GM19455 (cell line): ENCODE data around the gene STK25.
"Not testable (repeated sequence)": the region's sequence is repeated elsewhere in the genome, so short reads cannot be mapped to it uniquely, and the experiment has no call there.

Source experiments
- ATAC-seq: cut with Tn5 transposase; IDR thresholded peaks from one replicate; pipeline ENCODE4 v1.9.1; 2021; ENCODE audit not compliant: unreplicated experiment

The STK25 gene

DNA sequence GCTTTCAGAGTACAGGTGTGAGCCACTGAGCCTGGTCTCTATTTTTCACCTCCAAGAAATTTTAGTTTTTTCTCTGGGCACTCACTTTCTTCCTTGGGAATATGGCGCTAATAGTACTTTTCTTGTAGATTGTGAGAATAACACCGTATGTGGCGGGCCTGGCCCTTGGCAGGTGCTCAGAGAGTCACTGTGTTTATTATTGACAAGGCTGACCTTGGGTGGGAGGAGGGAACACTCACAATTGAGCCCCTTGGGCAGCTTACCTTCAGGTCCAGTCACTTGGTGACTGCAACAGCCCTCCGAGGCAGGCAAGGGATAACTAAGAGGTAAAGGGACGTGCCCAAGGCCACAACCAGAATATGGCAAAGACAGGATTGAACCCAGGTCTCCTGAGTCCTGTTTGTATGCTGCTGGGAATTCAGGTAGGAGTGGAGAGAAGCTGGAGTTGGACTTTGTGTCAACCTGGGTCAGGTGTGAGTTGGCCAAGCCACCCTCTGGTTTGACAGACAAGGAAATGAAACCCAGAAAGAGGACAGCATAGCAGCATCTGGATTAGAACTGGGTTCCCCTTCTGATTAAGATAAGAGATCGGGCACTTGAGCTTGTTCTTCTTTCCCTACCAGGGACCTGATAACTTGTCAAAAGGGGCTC, 2.8 kb upstream of the STK25 start:
- no peak for ATAC-seq

DNA sequence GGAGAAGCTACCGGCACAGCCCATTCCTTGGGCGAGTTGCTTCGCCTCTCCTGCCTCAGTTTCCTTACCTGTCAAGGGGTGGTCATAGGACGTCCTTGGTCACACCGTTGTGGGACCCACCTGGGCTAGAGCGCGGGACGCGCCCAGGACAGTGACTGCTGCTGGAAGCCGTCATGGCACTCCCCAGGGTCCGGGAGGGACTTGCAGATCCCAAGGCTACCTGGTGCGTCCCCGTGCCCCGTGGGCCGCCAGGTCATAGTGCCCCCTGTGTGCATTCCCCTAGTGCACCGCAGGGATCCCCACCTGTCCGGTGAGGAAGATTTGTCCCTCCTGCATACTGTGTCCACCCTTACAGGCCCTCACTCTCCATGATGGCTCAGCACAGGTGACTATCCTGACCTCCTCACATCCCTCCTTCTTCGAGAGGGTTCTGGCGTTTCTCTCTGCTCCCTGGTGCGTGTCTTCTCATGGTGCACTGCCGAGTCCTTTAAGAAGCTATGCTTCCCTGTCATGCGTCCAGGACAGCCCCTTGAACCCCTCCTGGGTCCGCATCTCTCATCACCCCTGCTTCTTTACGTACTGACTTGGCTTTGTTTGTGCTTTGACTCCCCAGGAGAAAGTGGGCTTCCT, 886 bp upstream of the STK25 start:
- no peak for ATAC-seq

GRCh38 chr2:241507430-241508239, 749 bp downstream of the STK25 start:
- ATAC-seq, result peak; percentile 29

DNA sequence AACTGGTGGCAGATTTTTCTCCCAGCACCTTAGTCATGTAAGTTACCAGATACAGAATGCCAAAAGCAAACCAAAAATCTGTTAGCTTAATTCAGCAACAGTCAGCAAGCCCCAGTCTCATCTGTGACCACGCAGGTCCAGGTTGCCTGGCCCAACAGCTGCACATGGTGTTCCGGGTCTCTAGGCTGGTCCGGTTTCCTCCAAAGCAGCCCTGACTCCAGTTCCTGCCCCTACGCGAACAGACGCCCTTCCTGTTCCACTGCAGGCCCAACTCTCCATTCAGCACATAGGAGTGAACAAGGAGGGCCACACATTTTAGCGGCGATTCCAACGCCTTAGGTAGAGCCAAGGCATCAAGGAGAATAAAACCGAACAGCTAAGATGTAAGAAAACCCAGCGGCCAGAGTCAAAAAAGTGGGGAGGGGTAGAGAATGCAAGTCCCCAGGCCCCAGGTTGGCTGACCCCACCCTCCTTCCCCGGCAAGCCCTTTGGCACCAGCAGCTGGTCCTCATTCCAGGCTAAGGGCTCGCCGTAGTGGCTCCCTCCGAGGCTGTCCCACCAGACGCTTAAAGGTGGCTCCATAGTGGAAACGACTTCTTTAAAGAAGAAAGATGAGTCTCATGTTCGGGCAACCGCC, 1.5 kb downstream of the STK25 start:
- no peak for ATAC-seq

GRCh38 chr2:241506317-241506716, 2.1 kb downstream of the STK25 start:
- not testable (repeated sequence) for ATAC-seq

DNA sequence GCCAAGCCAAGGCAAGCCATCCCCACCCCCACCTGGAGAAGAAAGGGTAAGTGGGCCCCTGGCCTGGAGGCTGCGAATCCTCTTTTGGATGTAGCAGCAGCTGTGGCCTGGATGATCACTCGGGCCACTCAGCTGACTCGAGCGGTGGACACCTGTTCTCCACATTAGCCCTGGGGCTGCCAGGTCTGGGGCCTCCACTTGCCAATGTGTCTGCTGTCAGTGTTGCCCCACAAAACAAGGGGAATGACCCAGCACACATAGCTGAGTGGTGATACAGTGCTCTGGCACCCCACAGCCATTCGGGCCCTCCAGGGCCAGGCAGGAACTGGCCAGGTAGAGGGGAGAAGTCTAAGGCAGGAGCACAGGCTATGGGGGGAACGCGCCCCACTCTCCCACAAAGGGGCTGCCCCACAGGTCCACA, 2.6 kb downstream of the STK25 start:
- ATAC-seq, result no peak

DNA sequence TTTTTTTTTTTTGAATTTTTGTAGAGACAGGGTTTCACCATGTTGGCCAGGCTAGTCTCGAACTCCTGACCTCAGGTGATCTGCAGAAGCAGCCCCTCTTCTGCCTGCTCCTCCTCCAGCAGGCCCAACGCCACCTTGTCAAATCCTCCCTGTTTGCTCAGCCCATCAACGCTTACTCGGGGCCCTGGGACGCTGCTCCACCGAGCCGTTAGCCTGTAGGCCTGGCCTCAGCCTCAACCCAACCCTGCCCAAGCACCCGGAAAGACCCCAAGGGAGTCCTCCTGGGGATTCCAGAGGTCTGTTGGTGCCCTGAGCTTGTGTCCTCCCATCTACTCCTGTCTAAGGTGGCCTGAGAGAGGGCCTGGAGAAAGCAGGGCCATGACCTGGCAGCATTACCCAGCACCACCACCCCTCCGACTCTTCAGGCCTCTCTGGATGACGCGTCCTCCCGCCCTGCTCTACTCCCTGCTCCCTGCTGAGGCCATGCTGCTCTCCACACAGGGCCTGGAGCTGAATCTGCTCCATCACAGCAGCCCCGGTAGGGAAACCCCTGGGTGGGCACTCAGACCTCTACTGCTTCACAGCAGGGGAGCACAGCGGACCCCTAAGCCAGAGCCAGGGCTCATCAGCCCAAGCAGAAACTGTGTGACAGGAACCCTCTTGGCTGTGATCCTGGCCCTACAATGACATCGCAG, 3.2 kb downstream of the STK25 start:
- no peak for ATAC-seq

DNA sequence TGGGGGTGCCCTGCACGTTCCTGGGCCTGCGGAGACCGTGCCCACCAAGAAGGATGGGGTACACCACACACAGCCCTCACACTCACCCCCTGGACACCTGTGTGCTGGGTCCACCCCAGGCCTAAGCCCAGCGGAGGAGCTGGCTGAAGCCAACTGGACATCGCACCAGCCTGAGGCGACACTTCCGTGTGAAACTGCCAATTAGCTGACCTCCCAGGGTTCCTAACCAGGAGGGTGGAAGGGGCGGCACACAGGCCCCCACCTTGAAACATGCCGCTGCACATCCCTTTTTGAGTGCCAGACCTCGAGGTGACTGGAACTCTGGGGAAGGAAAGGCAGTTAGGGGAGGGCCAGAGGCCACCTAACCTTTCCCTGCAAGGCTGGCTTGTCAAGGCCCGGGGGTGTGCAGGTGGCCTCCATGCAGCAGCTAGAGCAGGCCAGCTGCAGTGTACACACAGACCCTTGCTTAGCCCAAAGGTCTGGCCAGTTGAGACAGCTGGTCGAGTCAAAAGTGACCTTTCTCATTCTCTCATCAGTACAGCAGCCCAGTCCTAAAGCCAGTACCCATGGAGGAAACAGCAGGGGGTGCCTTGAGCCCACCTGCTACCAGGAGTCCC, 4.5 kb downstream of the STK25 start:
- ATAC-seq, result no peak

DNA sequence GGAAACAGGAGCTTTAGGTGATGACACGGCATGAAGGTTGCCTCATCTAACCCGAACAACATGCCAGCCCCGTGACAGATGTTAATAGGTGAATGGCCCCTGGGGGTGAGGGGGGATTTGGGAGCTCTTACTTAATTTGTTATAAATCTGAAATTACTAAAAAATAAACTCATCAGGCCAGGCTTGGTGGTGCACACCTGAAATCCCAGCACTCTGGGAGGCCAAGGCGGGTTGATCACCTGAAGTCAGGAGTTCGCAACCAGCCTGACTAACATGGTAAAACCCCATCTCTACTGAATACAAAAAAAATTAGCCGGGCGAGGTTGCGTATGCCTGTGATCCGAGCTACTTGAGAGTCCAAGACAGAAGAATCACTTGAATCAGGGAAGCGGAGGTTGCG, 6.1 kb downstream of the STK25 start:
- no peak for ATAC-seq

DNA sequence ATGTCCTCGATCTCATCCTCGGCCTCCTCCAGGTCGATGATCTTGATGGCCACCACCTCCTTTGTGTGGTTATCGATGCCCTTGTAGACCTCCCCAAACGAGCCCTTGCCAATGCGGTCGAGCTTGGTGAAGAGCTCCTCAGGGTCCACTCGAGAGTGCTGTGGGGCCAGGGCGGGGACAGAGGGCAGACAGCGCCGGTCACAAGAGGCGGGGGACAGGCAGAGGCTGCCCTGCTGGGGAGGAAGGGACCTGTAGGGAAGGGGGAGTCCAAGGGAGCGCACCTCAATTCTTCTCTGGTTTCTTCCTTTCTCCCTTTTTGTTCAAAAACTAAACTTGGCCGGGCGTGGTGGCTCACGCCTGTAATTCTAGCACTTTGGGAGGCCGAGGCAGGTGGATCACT, 6.8 kb downstream of the STK25 start:
- ATAC-seq, result no peak

DNA sequence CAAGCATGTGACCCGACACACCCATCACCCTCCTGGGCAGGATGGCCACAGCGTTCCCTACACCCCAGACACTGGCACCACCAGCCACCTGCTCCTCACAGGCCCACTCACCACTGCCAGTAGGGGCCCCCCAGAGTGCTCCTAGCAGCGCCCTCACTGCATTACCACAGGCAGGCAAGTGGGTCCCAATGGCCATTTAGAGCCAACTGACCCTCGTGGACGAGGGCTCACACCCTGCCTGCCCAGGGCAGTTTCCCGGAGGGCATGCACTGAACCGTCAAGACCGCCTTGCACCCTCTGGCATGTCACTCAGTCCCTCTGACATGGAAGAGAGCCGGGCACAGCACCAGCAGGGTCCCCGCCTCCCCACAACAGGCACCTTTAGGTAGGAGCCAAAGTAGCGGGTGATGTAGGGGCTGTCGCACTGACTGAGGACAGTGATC, 7.3 kb downstream of the STK25 start:
- ATAC-seq, result no peak

DNA sequence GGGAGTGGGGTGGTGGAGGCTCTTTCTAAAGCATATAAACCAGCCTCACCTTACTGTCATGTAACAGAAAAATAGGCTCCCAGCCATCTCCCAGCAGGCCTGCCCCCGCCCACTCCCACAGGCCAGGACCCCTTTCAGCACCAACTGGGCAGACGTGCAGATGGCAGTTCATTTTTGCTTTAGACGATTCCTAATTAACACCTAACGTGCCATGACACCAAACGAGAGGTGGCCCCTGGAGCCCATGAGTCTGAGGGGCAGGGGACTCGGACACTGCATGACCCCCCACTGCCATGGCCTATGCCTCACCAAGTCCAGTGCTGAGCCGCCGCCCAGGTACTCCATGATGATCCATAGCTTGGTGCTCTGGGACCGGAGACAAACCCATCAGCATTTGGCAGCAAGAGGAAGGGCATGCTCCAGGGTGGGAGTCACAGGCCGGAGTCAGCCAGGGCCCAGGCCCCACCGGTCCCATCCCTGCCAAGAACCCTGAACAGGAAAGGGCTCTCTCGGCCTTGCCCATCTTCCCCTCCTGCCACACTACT, 7.9 kb downstream of the STK25 start:
- no peak for ATAC-seq

DNA sequence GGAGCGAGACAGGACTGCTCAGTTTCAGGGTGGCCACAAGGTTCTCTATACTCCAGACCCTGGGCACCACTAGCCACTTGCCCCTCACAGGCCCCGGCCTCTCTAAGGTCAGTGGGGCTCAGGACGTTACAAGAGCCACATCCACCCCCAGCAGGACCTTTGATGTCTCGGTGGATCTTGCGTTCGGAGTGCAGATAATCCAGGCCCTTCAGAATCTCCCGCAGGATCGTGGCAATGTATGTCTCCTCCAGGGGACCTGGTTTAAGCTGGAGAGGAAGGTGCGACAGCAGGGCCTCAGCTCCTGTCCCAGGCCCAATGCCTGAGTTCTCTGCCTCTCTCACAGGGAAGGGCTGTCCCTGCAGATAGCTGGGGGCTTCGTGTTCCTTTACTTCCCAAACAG, 8.4 kb downstream of the STK25 start:
- ATAC-seq, result no peak

GRCh38 chr2:241499146-241499965, 9.0 kb downstream of the STK25 start:
- no peak for ATAC-seq

DNA sequence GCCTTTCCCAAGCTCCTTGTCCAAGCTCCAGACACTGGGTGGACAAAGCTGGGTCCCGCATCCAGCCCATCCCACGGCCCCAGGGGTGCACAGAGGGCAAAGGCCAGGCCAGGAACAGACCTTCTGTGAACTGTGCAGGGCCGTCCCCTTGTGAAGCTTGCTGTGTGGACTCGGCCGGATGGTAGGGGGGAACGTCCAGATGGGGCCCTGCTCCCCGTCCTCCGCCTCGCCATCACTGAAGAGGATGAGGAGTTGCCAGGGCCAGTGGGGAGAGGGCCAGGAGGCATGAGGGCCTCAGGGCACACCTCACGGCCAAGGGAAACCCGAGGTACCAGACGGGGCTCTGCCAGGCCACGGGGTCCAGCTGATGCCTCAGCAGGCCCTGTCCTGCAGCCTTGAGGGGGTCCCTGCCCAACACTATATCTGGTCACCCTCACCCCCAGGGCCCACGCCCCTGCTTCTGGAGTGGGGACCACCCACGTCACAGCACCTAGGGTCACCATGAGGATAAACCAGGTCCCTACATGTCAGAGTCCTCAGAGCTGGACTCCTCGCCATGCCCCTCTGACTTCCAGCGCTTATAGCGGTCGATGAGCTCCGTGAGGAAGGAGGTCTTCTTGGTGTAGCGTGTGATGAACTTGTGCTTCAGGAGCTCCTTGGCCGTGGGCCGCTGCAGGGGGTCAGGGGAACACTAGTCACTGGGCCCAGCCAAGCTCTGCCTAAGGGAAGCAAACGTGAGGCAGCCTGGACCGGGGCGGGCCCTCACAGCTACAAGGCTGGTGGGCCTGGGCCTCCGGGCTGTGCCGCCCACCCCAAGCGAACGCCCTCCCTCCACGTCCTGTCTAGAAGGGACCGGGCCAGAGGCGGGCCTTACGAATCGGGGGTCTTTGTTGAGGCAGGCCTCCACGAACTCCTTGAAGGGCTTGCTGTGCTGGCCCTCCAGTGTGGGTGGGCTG, 10.0 kb downstream of the STK25 start:
- no peak for ATAC-seq

- no peak for ATAC-seq
Measured at GRCh38 chr2:241496904-241497877, 11.2 kb downstream of the STK25 start.
